WTC11 (cell line): ENCODE data around the gene ACVR1. TPM values are rescaled to one million over a fixed set of nuclear protein-coding genes. Genes with fewer than 3 reads are reported as not detected.

ENCODE experiments used
- ATAC-seq: fragments of 200-7000 bp; cut with Tn5 transposase; 2 replicates; pipeline ENCODE4 v1.10.0; 2021; ENCODE audit warnings: mild to moderate bottlenecking, moderate library complexity
- CTCF ChIA-PET: fragments of 300-600 bp; sonication (Branson Sonifier 250); formaldehyde crosslinking; loops from one replicate; lab custom pipeline; 2021; ENCODE audit warnings: antibody characterized with exemption; lab: Charles Lee
- POLR2A ChIA-PET: fragments of 350-600 bp; sonication (Branson Sonifier 250); formaldehyde crosslinking; loops from one replicate; lab custom pipeline; 2021; ENCODE audit warnings: antibody characterized with exemption; lab: Charles Lee
- DNase-seq: peaks from one replicate; pipeline ENCODE4 v3.0.0; 2021; ENCODE audit warnings: low spot score
- H3K27ac Mint-ChIP-seq: 2 replicates; pipeline ENCODE4 v1.8.0; 2021; ENCODE audit warnings: mixed read lengths
- H3K27me3 Mint-ChIP-seq: 2 replicates; pipeline ENCODE4 v1.8.0; 2021; ENCODE audit warnings: low read depth, mild to moderate bottlenecking, moderate library complexity, mixed read lengths
- H3K36me3 Mint-ChIP-seq: 2 replicates; pipeline ENCODE4 v1.8.0; 2021; ENCODE audit warnings: mixed read lengths
- H3K4me1 Mint-ChIP-seq: 2 replicates; pipeline ENCODE4 v1.8.0; 2022; ENCODE audit warnings: mixed read lengths
- H3K4me3 Mint-ChIP-seq: 2 replicates; pipeline ENCODE4 v1.8.0; 2021; ENCODE audit warnings: mild to moderate bottlenecking, moderate library complexity, mixed read lengths
- H3K9me3 Mint-ChIP-seq: 2 replicates; pipeline ENCODE4 v1.8.0; 2021; ENCODE audit warnings: mixed read lengths
- CREM ChIP-seq: sonication (generic); formaldehyde crosslinking; IDR thresholded peaks from 2 replicates; pipeline ENCODE4 v1.8.1; 2022; ENCODE audit warnings: mild to moderate bottlenecking, missing genetic modification reagents, moderate library complexity
- EMX1 ChIP-seq: fragments of 250-450 bp; sonication (Bioruptor Pico); IDR thresholded peaks from 2 replicates; pipeline ENCODE4 v1.8.0; 2021; ENCODE audit warnings: mild to moderate bottlenecking
- FOXJ3 ChIP-seq: sonication (generic); formaldehyde crosslinking; IDR thresholded peaks from 2 replicates; pipeline ENCODE4 v1.9.0; 2021; ENCODE audit warnings: missing genetic modification reagents, mild to moderate bottlenecking, borderline replicate concordance
- GRHL2 ChIP-seq: fragments of 250-450 bp; sonication (Bioruptor Pico); IDR thresholded peaks from 2 replicates; pipeline ENCODE4 v1.8.0; 2022; ENCODE audit warnings: mild to moderate bottlenecking, moderate library complexity; ENCODE audit not compliant: insufficient replicate concordance, severe bottlenecking
- GTF2I ChIP-seq: fragments of 250-450 bp; sonication (Bioruptor Pico); conservative IDR thresholded peaks from 2 replicates; pipeline ENCODE4 v1.4.0; 2021; ENCODE audit warnings: mild to moderate bottlenecking
- HMGA2 ChIP-seq: fragments of 250-450 bp; sonication (Bioruptor Pico); IDR thresholded peaks from 2 replicates; pipeline ENCODE4 v1.4.0; 2021; ENCODE audit warnings: mild to moderate bottlenecking, moderate library complexity
- IRF2 ChIP-seq: sonication (generic); formaldehyde crosslinking; IDR thresholded peaks from 2 replicates; pipeline ENCODE4 v1.8.0; 2022; ENCODE audit warnings: low read depth, missing genetic modification reagents, borderline replicate concordance
- JAZF1 ChIP-seq: fragments of 250-450 bp; sonication (Bioruptor Pico); IDR thresholded peaks from 2 replicates; pipeline ENCODE4 v1.9.0; 2021; ENCODE audit warnings: moderate library complexity, mild to moderate bottlenecking, inconsistent platforms
- NR3C1 ChIP-seq: sonication (generic); formaldehyde crosslinking; conservative IDR thresholded peaks from 2 replicates; pipeline ENCODE4 v1.8.1; 2023; ENCODE audit warnings: low read depth, mild to moderate bottlenecking, missing genetic modification reagents
- SOX15 ChIP-seq: fragments of 250-450 bp; sonication (Bioruptor Pico); IDR thresholded peaks from 2 replicates; pipeline ENCODE4 v1.9.0; 2021; ENCODE audit warnings: mild to moderate bottlenecking
- TP53 ChIP-seq: sonication (generic); formaldehyde crosslinking; IDR thresholded peaks from 2 replicates; pipeline ENCODE4 v1.8.1; 2023; ENCODE audit warnings: mild to moderate bottlenecking, missing genetic modification reagents
- ZNF423 ChIP-seq: fragments of 250-450 bp; sonication (Bioruptor Pico); IDR thresholded peaks from 2 replicates; pipeline ENCODE4 v2.1.2; 2022; ENCODE audit warnings: mild to moderate bottlenecking, moderate library complexity
- total RNA-seq: library from RNA; stranded (reverse); gene quantifications from 3 replicates; pipeline ENCODE4 v1.2.3, GENCODE V29; 2021
- TF ChIP-seq, protein P1 (sequence below): sonication (generic); formaldehyde crosslinking; IDR thresholded peaks from 2 replicates; pipeline ENCODE4 v1.8.0; 2022; ENCODE audit warnings: mild to moderate bottlenecking, missing genetic modification reagents
- TF ChIP-seq, protein P2 (sequence below): sonication (generic); formaldehyde crosslinking; IDR thresholded peaks from 2 replicates; pipeline ENCODE4 v1.8.0; 2023; ENCODE audit warnings: missing genetic modification reagents
- TF ChIP-seq, protein P3 (sequence below): sonication (generic); formaldehyde crosslinking; IDR thresholded peaks from 2 replicates; pipeline ENCODE4 v1.8.1; 2023; ENCODE audit warnings: mild to moderate bottlenecking, missing genetic modification reagents, moderate library complexity
- TF ChIP-seq, protein P4 (sequence below): sonication (generic); formaldehyde crosslinking; IDR thresholded peaks from 2 replicates; pipeline ENCODE4 v1.8.1; 2022; ENCODE audit warnings: low read depth, missing genetic modification reagents, borderline replicate concordance
- TF ChIP-seq, protein P5 (sequence below): sonication (generic); formaldehyde crosslinking; IDR thresholded peaks from 2 replicates; pipeline ENCODE4 v1.8.1; 2022; ENCODE audit warnings: missing genetic modification reagents, borderline replicate concordance
- TF ChIP-seq, protein P6 (sequence below): sonication (generic); formaldehyde crosslinking; IDR thresholded peaks from 2 replicates; pipeline ENCODE4 v1.8.1; 2022; ENCODE audit warnings: mild to moderate bottlenecking, moderate library complexity, missing genetic modification reagents
- TF ChIP-seq, protein P7 (sequence below): sonication (generic); formaldehyde crosslinking; IDR thresholded peaks from 2 replicates; pipeline ENCODE4 v1.8.0; 2023; ENCODE audit warnings: missing genetic modification reagents, mild to moderate bottlenecking, borderline replicate concordance

Gene ACVR1
- total RNA-seq, 1 experiment from 2014 or later, result 19.2 TPM

DNA sequence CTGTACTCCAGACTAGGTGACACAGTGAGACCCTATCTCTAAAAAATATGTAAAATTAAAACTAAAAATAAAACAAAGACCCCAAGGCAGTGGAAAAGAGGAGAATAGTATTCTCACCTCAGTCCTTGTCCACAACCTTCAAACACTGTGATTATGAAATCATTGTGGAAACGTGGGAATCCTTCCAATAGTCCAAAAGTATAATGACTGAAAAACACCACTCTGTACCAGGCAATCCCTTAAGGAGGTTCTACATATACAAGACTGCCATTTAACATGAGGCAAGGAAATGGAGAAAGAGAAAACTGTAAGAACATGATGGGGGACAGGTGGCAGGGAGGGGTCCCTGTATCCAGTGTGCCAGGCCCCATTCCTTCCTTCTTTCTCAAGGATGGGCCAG lies 66.1 kb downstream of the ACVR1 start:
- Mint-ChIP-seq H3K36me3 (no peaks in the 10 kb centered on the region), H3K9me3 (no peaks in the 10 kb centered on the region), H3K27ac (no peak overlapping the region), H3K27me3 (no peaks in the 10 kb centered on the region), H3K4me3 (no peak overlapping the region)
- ATAC-seq (no peak), DNase-seq (no peak)
- POLR2A ChIA-PET, result no interaction called here
- CTCF ChIA-PET, result no interaction called here
- TF ChIP-seq CREM (CRISPR knock-in tag), result no peak
- no peak for TF ChIP-seq HMGA2
- TF ChIP-seq, protein P1, sequence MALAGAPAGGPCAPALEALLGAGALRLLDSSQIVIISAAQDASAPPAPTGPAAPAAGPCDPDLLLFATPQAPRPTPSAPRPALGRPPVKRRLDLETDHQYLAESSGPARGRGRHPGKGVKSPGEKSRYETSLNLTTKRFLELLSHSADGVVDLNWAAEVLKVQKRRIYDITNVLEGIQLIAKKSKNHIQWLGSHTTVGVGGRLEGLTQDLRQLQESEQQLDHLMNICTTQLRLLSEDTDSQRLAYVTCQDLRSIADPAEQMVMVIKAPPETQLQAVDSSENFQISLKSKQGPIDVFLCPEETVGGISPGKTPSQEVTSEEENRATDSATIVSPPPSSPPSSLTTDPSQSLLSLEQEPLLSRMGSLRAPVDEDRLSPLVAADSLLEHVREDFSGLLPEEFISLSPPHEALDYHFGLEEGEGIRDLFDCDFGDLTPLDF (CRISPR knock-in tag), result no peak
- no peak for TF ChIP-seq SOX15 (CRISPR knock-in tag)
- TF ChIP-seq, protein P2, sequence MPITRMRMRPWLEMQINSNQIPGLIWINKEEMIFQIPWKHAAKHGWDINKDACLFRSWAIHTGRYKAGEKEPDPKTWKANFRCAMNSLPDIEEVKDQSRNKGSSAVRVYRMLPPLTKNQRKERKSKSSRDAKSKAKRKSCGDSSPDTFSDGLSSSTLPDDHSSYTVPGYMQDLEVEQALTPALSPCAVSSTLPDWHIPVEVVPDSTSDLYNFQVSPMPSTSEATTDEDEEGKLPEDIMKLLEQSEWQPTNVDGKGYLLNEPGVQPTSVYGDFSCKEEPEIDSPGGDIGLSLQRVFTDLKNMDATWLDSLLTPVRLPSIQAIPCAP, result no peak
- TF ChIP-seq, protein P3, sequence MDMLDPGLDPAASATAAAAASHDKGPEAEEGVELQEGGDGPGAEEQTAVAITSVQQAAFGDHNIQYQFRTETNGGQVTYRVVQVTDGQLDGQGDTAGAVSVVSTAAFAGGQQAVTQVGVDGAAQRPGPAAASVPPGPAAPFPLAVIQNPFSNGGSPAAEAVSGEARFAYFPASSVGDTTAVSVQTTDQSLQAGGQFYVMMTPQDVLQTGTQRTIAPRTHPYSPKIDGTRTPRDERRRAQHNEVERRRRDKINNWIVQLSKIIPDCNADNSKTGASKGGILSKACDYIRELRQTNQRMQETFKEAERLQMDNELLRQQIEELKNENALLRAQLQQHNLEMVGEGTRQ (CRISPR knock-in tag), result no peak
- TF ChIP-seq ZNF423 (CRISPR knock-in tag), result no peak
- no peak for TF ChIP-seq FOXJ3 (CRISPR knock-in tag)
- TF ChIP-seq TP53 (CRISPR knock-in tag), result no peak
- TF ChIP-seq GRHL2 (CRISPR knock-in tag), result no peak
- TF ChIP-seq, protein P4, sequence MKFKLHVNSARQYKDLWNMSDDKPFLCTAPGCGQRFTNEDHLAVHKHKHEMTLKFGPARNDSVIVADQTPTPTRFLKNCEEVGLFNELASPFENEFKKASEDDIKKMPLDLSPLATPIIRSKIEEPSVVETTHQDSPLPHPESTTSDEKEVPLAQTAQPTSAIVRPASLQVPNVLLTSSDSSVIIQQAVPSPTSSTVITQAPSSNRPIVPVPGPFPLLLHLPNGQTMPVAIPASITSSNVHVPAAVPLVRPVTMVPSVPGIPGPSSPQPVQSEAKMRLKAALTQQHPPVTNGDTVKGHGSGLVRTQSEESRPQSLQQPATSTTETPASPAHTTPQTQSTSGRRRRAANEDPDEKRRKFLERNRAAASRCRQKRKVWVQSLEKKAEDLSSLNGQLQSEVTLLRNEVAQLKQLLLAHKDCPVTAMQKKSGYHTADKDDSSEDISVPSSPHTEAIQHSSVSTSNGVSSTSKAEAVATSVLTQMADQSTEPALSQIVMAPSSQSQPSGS (CRISPR knock-in tag), result no peak
- TF ChIP-seq, all 79 proteins: peak for 0
- peaks cover 14% of the 10 kb centered on the region for H3K4me1 Mint-ChIP-seq

DNA sequence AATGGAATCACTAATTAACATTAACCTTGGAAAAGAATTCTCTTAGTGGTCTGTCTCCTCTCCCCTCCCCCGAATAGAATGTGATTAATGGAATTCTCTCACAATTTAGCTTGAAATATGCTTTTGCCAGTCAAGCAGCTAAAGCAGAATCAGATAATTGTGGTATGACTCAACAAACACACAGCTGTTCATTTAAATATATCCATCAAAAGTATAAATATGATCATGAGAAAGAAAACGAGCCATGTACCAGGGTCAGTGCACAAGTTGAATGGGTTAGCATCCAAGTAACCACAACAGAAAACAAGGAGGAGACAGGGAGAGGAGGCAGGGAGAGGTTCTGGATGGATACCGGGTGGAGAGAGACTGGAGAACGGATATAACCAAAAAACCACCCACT lies 66.9 kb downstream of the ACVR1 start:
- CTCF ChIA-PET, result no interaction called here
- H3K36me3 Mint-ChIP-seq, result no peaks in the 10 kb centered on the region
- H3K27me3 Mint-ChIP-seq, result no peaks in the 10 kb centered on the region
- ATAC-seq, result no peak
- H3K4me1 Mint-ChIP-seq, result peaks cover 14% of the 10 kb centered on the region
- H3K4me3 Mint-ChIP-seq, result no peak overlapping the region
- no peaks in the 10 kb centered on the region for H3K9me3 Mint-ChIP-seq
- TF ChIP-seq IRF2 (CRISPR knock-in tag) (no peak), FOXJ3 (CRISPR knock-in tag) (no peak), GRHL2 (CRISPR knock-in tag) (no peak), GTF2I (CRISPR knock-in tag) (no peak), EMX1 (CRISPR knock-in tag) (no peak), NR3C1 (CRISPR knock-in tag) (no peak), JAZF1 (CRISPR knock-in tag) (no peak)
- TF ChIP-seq, protein P5, sequence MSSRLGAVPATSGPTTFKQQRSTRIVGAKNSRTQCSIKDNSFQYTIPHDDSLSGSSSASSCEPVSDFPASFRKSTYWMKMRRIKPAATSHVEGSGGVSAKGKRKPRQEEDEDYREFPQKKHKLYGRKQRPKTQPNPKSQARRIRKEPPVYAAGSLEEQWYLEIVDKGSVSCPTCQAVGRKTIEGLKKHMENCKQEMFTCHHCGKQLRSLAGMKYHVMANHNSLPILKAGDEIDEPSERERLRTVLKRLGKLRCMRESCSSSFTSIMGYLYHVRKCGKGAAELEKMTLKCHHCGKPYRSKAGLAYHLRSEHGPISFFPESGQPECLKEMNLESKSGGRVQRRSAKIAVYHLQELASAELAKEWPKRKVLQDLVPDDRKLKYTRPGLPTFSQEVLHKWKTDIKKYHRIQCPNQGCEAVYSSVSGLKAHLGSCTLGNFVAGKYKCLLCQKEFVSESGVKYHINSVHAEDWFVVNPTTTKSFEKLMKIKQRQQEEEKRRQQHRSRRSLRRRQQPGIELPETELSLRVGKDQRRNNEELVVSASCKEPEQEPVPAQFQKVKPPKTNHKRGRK (CRISPR knock-in tag), result no peak
- TF ChIP-seq, protein P6, sequence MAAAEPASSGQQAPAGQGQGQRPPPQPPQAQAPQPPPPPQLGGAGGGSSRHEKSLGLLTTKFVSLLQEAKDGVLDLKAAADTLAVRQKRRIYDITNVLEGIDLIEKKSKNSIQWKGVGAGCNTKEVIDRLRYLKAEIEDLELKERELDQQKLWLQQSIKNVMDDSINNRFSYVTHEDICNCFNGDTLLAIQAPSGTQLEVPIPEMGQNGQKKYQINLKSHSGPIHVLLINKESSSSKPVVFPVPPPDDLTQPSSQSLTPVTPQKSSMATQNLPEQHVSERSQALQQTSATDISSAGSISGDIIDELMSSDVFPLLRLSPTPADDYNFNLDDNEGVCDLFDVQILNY (CRISPR knock-in tag), result no peak
- TF ChIP-seq, protein P7, sequence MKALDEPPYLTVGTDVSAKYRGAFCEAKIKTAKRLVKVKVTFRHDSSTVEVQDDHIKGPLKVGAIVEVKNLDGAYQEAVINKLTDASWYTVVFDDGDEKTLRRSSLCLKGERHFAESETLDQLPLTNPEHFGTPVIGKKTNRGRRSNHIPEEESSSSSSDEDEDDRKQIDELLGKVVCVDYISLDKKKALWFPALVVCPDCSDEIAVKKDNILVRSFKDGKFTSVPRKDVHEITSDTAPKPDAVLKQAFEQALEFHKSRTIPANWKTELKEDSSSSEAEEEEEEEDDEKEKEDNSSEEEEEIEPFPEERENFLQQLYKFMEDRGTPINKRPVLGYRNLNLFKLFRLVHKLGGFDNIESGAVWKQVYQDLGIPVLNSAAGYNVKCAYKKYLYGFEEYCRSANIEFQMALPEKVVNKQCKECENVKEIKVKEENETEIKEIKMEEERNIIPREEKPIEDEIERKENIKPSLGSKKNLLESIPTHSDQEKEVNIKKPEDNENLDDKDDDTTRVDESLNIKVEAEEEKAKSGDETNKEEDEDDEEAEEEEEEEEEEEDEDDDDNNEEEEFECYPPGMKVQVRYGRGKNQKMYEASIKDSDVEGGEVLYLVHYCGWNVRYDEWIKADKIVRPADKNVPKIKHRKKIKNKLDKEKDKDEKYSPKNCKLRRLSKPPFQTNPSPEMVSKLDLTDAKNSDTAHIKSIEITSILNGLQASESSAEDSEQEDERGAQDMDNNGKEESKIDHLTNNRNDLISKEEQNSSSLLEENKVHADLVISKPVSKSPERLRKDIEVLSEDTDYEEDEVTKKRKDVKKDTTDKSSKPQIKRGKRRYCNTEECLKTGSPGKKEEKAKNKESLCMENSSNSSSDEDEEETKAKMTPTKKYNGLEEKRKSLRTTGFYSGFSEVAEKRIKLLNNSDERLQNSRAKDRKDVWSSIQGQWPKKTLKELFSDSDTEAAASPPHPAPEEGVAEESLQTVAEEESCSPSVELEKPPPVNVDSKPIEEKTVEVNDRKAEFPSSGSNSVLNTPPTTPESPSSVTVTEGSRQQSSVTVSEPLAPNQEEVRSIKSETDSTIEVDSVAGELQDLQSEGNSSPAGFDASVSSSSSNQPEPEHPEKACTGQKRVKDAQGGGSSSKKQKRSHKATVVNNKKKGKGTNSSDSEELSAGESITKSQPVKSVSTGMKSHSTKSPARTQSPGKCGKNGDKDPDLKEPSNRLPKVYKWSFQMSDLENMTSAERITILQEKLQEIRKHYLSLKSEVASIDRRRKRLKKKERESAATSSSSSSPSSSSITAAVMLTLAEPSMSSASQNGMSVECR (CRISPR knock-in tag), result no peak
- TF ChIP-seq, all 79 proteins: peak for 0
- POLR2A ChIA-PET, result no interaction called here
- DNase-seq, result no peak
- H3K27ac Mint-ChIP-seq, result peak overlapping the region; percentile 15
